Colon (tissue), 2 donors: Measurements from ENCODE around the gene ILK.

ENCODE experiments used
- FAIRE-seq: peaks from 2 replicates; lab custom pipeline; 2012; peaks lifted over from hg19 to GRCh38; lab: Jason Lieb, UNC
- donor health status: control.
- donor health status: control.

ILK gene

DNA sequence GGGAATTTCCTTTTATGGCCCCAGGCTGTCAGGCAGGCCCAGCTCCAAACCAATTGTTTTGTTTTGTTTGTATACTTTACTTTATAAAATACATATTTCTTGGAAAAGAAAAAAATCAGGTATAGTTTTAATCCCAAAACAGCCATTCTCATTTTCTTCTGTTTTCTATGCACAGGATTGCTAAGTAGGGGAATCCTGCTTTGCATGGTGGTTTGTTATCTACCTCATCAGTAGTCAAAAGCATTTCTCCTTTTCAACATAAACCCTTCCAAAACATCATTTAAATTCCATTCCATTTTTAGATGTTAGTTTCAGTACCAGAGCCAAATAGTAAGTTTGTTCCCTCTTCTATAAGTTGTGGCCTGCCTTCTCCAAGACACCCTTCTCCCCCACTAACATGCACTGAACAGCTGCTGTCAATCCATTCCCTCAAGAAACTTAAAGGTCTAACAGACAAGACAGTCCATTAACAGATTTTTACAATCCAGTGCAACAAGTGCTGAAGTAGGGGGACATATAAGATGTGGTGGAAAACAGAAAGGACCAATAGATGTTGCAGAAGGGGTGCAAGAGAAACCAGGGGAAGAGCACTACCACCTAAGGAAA, 3.7 kb downstream of the ILK start:
- FAIRE-seq: no peak

DNA sequence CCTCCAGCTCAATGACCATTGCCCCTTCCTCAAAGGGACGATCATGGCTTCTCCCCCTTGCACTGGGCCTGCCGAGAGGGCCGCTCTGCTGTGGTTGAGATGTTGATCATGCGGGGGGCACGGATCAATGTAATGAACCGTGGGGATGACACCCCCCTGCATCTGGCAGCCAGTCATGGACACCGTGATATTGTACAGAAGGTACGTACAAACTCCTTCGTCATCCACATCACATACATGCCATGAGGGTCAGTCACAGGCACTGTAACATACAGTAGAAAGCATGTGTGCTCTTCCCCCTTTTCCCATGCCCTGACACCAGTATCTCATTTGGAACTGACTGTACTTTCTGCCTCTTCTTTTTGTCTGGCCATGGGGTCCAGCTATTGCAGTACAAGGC, 4.4 kb downstream of the ILK start:
- no peak for FAIRE-seq

DNA sequence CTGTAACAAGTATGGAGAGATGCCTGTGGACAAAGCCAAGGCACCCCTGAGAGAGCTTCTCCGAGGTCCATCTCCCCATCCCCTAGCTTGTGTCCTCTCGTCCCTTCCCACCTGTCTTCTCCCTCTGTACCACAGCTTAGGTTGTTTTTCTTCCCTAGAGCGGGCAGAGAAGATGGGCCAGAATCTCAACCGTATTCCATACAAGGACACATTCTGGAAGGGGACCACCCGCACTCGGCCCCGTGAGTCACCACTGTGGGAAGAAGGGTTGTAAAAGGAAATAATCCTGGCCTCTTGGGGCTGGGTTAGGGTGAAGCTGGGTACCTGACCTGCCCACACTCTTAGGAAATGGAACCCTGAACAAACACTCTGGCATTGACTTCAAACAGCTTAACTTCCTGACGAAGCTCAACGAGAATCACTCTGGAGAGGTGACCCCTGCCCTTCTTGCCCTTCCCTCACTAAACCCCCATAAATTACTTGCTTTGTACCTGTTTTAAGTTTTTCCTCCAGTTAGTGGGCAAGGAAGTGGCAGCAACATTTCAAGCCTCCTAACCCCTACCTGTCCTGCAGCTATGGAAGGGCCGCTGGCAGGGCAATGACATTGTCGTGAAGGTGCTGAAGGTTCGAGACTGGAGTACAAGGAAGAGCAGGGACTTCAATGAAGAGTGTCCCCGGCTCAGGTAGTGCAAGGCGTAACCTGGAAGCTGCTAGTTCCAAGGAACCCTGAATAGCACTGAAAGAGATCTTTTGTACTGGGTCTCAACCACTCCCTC, 5.3 kb downstream of the ILK start:
- no peak for FAIRE-seq

DNA sequence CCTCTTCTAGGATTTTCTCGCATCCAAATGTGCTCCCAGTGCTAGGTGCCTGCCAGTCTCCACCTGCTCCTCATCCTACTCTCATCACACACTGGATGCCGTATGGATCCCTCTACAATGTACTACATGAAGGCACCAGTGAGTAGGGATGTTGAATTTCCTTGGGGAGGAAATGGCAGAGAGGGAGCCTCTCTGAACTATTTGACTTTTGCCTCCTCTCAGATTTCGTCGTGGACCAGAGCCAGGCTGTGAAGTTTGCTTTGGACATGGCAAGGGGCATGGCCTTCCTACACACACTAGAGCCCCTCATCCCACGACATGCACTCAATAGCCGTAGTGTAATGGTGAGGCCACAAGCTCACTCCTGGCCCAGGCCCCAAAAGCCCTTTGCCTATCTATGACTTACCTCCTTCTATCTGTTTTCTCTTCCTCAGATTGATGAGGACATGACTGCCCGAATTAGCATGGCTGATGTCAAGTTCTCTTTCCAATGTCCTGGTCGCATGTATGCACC, 6.0 kb downstream of the ILK start:
- FAIRE-seq: no peak

DNA sequence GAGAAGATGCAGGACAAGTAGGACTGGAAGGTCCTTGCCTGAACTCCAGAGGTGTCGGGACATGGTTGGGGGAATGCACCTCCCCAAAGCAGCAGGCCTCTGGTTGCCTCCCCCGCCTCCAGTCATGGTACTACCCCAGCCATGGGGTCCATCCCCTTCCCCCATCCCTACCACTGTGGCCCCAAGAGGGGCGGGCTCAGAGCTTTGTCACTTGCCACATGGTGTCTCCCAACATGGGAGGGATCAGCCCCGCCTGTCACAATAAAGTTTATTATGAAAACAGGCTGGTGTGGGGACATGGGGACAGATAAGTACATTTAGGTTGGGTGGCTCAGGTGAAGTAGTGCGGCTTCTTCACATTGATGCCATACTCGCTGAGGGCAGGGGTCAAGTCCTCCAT, 7.0 kb downstream of the ILK start:
- FAIRE-seq: no peak

DNA sequence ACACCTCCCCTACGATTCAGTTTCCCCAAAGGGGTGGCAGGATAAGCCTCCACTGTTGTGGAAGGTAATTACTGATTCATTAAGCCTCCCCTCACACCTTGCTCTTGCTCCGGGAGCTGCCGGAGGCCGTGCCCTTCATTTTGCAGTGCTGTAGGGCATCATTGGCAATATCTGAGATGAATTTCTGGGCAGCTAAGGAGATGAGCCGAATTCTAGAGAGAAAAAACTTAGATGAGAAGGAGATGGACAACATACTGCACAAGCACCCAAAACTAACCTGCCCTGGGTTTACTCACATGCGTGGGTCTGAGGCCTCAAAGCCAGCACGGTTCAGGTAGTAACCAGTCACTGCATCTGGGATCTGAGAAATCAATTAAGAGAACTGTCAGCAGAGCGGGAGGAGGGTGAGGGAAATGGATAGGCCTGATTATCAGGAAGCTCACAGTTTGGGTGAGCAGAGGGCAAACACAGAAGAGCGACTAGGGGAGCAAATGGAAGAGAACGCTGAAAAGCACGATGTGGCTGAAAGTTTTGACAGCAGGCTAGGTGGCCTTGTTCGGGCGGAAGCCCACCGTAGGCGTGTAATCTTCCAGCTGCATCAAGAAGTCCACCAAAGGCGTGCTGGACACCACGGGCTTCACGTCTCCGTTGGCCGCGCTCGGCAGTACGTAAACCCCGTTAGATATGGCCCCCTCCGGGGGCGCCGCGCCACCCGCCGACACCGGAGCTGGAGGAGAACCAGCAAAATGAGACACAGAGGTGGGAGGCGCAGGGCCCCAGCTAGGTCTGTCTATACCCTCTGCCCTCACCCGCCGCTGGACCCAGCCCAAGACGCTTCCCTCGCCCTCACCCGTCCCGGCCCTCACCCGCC, 7.8 kb downstream of the ILK start:
- no peak for FAIRE-seq

DNA sequence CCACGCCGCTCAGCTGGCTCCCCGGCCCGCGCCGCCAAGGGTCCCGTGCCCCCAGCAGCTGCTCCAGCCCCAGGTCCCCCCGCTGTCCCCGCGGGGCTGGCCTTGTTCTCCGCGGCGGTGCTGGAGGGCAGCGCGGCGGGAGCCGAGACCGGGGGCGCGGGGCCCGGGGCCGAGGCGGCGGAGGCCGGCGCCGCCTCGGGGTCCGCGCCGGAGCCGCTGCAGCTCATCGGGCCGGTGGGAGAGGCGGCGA, 8.3 kb downstream of the ILK start:
- FAIRE-seq: no peak

DNA sequence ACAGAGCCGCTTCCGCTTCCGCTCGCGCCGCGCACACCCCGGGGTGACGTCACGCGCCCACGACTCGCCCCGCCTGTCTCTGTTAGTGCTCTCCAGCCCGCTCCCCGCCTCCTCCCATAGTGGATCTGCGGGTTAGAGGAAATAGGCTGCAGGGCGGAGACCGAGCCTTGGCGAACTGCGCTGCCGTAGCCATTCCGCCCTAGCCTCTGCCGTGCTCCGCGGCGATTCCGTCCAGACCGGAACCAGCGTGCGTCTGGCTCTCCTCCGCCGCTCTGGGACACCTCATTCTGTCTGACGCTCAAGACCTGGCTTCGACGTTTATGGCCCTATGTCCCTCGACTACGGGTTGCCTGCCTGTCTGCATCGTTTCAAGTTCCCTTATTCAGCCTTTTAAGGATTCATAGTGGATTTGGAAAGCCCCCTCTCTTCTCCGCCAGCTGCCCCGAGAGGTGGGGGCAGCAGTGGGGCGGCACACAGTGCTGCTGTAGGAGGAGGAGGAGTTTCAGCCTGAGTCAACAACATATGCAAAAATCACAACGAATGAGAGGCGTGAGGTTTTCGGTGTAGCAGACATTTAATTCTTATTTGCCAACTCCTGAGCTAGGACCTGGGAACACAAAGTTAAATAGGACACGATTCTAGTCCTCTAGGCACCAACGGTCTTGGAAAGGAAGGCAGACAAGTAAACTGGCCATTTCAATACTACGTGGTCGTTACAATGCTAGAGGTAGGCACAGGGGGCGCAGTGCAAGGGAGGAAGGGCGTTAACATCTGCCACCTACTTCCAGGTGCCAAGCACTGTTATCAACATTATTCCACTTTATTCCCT, 8.9 kb downstream of the ILK start, which contains the start of gene TAF10:
TSS of gene TAF10 (minus strand) at position 4 of the 829 bp plus-strand sequence. CDS start 27 bp downstream, outside the sequence.
- FAIRE-seq: peak; percentile 5

DNA sequence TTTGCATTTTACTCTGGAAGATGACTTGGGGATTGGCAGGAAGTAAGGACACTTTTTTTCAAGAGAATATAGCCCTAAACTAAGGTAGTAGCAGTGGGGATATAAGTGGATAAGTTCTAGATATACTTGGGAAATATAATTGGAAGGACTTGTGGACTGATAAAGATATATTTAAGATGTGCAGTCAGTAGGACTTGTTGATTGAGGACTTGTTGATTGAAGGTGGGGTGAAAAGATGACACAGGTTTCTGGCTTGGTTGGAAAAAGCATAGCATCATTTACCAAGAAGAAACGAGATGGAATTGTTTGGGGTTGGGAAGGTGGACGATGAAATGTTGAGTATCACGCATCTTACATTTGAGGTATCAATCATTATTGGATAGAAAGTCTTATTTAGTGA, 9.9 kb downstream of the ILK start:
- FAIRE-seq: no peak

DNA sequence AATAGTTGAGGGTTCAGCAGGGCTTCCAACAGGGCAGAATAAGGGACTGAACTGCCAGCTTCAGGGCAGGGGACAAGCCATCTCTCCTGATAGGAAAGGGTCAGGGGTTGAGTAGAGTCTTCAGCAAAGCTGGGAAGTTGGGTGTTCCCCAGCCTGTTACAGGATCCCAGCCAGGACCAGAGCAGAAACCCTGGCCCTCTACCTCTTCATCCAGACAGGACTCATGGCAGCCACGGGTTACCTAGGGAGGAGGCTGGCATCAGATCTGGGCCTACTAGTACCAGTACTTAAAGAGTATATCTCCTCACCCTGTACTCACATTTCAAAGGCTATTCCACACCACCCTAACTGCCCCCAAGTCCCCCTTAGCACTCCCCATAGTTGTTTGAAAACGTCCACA, 10.9 kb downstream of the ILK start:
- no peak for FAIRE-seq

DNA sequence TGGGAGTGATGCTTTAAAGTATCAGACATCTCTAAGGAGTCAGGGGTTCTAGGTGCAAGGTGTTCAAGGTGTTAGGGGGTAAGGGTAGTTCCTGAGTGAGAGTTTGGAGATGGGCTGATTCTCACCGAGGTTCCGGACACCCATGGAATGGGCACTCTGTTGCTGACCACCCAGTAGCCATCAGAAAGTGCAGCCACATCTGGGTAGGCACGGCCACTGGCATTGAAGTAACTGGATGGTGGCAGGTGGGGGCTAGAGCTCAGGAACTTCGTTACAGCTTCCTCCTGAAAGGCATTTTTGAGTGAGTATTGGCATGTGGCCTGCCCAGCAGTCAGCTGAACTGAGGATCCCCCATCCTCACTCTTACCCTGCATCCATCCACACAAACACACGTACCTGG, 11.5 kb downstream of the ILK start:
- FAIRE-seq: no peak

DNA sequence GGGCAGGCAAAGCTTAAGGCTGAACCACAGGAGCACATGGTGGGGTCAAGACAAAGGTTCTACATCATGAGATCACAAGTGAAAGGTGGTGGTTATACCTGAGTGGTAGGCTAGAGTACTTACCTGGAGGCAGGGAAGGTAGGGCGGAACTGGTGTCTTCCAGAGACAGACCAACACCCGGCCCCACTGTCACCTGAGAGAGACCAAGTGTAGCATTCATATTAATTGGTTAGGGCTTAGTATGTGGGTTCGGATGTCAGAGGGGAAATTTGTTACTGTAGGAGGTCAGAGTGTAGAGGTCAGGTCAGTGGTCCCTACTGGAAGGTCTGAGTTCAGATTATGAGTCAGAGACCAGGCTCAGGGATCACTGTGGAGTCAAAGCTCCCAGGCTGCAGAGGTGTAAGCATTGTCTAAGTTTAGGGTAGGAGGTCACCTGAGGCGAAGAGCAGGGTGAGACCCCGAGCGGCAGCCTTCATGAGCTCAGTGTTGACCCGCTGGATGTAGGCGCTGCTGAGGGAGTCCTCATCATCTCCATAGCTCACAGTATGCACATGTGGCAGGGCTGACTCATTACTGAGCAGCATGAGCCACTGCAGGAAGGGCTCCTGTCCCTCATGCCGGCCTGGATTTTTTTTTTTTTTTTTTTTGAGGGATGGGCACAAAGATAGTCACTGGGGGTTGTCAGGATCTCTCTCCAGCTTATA, 12.5 kb downstream of the ILK start:
- no peak for FAIRE-seq

DNA sequence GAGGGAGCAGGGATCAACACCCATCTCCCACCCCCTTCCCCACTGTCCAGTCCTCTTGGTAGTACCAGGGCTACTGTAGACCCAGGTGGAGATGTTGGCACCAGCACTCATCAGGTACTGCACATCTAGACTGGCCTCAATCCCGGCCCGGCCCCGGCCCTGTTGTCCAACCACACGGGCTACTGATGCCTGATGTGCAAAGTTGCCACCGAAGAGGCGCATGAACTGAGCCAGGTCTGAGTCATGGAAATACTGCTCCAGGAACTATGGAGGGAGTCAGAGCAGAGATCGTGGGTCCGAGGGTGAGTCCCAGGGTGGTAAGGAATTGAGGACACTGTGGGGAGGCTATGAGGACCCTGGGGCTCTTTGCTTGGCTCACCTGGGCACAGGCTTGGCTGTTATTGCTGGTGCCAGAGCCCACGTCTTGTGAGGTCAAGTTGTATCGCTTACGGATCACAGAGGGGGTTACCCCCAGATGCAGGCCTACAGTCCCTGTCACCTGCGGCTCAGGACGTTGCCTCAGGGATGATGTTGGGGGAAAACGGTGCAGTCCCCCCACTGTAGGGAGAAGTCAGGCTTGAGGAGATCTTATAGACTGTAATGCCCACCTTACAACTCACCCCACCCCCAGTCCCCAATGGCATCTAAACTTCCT, 13.1 kb downstream of the ILK start:
- FAIRE-seq: no peak

DNA sequence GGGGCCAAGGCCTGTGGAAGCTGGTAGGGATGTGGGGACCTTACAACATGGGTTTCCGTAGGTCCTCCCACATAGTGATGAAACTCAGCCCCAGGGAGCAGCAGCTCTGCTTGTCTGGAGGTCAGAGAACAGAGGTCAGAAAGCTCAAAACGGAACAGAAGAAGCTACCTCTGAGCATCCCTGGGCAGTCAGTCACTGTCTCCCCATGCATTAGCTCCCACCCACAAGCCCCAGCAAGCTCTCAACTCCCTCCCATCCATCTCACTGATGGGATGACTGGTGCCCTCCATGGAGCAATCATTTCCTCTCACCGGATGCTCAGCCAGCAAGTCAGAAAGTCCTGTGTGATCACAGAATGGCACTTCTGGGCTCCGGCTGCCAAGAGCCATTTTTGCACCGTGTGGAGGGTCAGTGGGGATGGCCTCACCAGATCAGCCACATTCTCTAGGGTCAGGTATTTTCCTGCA, 13.8 kb downstream of the ILK start:
- no peak for FAIRE-seq

DNA sequence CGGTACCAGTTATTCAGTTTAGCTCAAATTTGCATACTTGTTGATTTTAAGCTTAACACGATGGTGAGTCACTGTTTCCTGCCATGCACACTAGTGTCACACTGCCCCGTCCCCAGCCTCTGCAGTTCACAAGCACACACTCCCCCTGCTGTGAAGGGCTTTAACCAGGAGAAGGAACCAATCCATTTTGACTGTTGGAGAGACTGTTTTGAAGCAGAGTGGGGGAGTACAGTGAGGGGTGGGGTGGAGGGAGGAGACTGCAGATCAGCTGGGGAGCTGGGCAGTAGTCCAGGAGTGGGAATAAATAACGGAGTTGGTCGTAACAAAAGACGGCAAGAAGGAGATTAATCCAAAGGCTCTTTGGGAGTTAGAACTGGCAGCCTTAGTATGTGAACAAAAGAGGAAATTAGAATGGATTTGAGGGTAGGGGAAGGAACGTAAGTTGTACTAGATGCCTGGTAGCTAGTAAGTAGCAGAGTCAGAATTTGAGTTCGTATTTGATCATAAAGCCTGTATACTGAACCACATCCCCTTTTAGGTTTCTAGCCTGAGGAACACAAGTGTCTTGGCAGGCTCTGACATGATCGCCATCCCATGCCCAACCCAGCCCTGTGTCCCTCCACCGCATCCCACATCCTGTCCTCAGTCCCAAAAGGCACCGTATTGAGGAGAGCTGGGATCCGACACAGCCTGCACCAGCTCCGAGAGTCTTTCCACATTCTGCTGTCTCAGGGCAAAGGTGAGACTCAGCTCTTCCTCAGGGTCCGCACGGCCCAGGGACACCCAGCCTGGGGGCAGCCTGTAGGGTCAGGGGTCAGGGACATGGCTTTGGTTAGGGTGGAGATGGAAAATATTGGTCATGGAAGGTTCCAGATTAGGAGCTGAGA, 14.8 kb downstream of the ILK start:
- no peak for FAIRE-seq

DNA sequence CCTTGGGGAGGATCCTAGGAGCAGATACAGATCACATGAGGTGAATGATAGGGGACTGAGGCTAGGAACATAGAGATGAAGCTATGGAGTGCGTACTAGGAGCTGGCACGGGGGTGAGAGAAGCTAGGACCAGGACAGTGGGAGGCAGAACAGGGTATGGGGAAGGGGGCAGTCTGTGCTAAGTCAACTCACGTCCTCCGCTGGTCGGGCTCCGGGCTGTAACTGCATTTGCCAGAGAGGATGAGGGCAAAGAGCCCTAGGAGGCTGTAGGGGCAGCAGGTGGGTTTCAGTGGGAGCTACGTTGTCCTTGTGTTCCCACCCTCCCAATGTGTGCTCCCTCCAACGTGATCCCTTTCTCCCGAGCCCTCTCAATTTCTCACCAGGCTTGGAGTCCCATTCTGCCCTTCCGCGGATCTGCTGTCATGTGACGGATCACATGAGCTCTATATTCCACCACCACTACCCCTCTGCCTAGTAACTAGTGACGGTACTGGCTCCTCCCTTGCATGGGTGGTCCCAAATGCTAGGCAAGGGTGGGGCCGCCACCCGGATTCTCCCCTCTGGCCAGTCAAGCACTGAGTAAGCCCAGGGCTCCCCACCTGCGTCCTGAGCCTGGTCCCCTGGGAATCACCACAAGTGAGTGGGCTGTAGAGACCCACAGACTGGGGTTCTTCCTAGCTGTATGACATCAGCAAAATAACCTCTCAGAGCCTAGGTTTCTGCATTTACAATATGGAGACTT, 15.6 kb downstream of the ILK start, which contains the start of gene TPP1:
TSS of gene TPP1 (minus strand) at position 419 of the 742 bp plus-strand sequence. CDS start at position 397, 22 bp downstream.
- FAIRE-seq: peak; percentile 5

DNA sequence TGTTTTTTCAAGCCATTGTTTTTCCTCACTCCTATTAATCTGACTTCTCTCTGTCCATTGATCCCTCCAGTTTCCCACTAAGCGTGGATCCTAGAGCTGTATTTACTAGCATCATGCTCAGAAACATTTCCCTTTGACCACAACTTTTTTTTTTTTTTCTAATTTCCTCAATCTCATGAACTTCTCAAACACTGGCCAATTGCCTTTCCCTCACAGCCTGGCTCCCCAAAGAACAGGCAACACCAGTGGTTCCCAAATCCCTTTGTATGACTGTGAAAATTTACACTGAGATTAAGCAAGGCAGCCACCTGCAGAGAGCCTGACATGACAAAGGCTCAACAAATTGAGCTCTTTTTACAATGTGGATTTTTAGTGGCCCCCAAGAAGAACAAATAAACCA, 17.1 kb downstream of the ILK start:
- no peak for FAIRE-seq

DNA sequence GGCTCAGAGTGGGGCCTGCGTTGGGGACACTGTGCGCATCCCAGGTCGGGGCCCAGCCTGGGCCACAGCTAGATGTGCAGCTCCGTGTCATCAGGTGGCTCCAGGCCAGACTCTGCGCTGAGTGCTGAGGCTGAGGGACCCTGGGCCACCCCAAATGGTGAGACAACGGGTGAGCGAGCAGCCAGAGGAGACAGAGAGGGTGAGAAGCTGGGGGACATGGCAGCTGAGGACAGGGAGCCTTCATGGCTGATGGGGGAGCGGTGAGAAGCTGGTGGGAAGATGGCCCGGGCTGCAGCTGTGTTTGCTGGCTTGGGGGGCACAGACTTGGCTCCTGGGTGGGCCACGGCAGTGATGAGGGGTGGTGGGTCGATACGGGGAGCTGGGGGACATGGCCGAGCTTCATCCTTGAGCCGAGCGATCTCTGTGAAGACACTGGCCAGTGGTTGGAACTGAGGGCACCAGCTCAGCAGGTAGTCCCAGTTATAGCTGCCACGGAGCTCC, 18.2 kb downstream of the ILK start:
- no peak for FAIRE-seq
